CD4-positive, alpha-beta memory T cell (primary cell): ENCODE results near the gene ZBTB16. TPM values are rescaled to one million over a fixed set of nuclear protein-coding genes. Genes with fewer than 3 reads are reported as not detected.
A peak's percentile ranks its signal among the peaks of the same experiment; 100 is the strongest.

Source experiments
- CTCF ChIA-PET: fragments of 350-600 bp; sonication (Branson Sonifier 250); formaldehyde crosslinking; loops from one replicate; lab custom pipeline; 2021; ENCODE audit warnings: inconsistent platforms; ENCODE audit not compliant: partially characterized antibody; lab: Charles Lee
- POLR2A ChIA-PET: fragments of 350-600 bp; sonication (Branson Sonifier 250); formaldehyde crosslinking; loops from one replicate; lab custom pipeline; 2021; ENCODE audit not compliant: partially characterized antibody; lab: Charles Lee
- DNase-seq, 5 donors: peaks; one replicate each; pipeline versions ENCODE4 v3.0.0 to v3.0.0-alpha.2; 2020 to 2022; ENCODE audit warnings: mixed read lengths in 1 of 5
- H3K27ac ChIP-seq: one replicate; pipeline ENCODE4 v1.7.0; 2013; ENCODE audit warnings: low read depth, low read length
- H3K27me3 ChIP-seq: 2 replicates; pipeline ENCODE4 v1.7.0; 2013; ENCODE audit warnings: mild to moderate bottlenecking, low read length, moderate library complexity; ENCODE audit not compliant: insufficient read depth
- H3K36me3 ChIP-seq: 2 replicates; pipeline ENCODE4 v1.7.0; 2013; ENCODE audit warnings: mild to moderate bottlenecking, low read length, moderate library complexity; ENCODE audit not compliant: insufficient read depth
- H3K4me1 ChIP-seq: 2 replicates; pipeline ENCODE4 v1.7.0; 2013; ENCODE audit warnings: mild to moderate bottlenecking, low read length, moderate library complexity; ENCODE audit not compliant: insufficient read depth
- H3K4me3 ChIP-seq, 2 donors: one replicate each; pipeline ENCODE4 v1.7.0; 2013; ENCODE audit warnings: low read length in 2 of 2, mild to moderate bottlenecking in 1 of 2
- H3K9me3 ChIP-seq, 2 donors: one replicate each; pipeline ENCODE4 v1.7.0; 2013; ENCODE audit warnings: low read length in 2 of 2, control low read depth in 1 of 2; ENCODE audit not compliant: control insufficient read depth in 1 of 2
- H3K27ac Mint-ChIP-seq, 7 donors: one replicate each; pipeline ENCODE4 v1.8.0; 2020 to 2021; ENCODE audit warnings: mixed read lengths in 7 of 7, mild to moderate bottlenecking in 6 of 7, inconsistent platforms in 3 of 7, moderate library complexity in 3 of 7
- H3K27me3 Mint-ChIP-seq, 2 donors: one replicate each; pipeline ENCODE4 v1.8.0; 2020 to 2021; ENCODE audit warnings: mixed read lengths in 2 of 2
- H3K36me3 Mint-ChIP-seq, 2 donors: one replicate each; pipeline ENCODE4 v1.8.0; 2020 to 2021; ENCODE audit warnings: mixed read lengths in 2 of 2, inconsistent platforms in 1 of 2, mild to moderate bottlenecking in 1 of 2
- H3K4me1 Mint-ChIP-seq, 4 donors: one replicate each; pipeline ENCODE4 v1.8.0; 2020 to 2021; ENCODE audit warnings: mixed read lengths in 4 of 4, mild to moderate bottlenecking in 1 of 4
- H3K4me3 Mint-ChIP-seq, 8 donors: one replicate each; pipeline ENCODE4 v1.8.0; 2020 to 2021; ENCODE audit warnings: mixed read lengths in 8 of 8, mild to moderate bottlenecking in 7 of 8, moderate library complexity in 6 of 8, inconsistent platforms in 3 of 8
- H3K9me3 Mint-ChIP-seq, 8 donors: one replicate each; pipeline ENCODE4 v1.8.0; 2020 to 2021; ENCODE audit warnings: mixed read lengths in 8 of 8, mild to moderate bottlenecking in 5 of 8, inconsistent platforms in 3 of 8, moderate library complexity in 1 of 8
- intact Hi-C: fragments of 100-400 bp; cut with micrococcal nuclease; formaldehyde crosslinking; loops from one replicate; pipeline ENCODE4 v1.15.1; 2023
- polyA plus RNA-seq, 2 donors: library from polyadenylated mRNA; unstranded; fragments of 300-500 nt; fragmentation: Illumina TruSeq; gene quantifications; one replicate each; pipeline ENCODE4 v1.2.3, GENCODE V29; 2021
- total RNA-seq, 2 experiments: library from RNA; stranded (reverse); gene quantifications; one replicate each; pipeline ENCODE4 v1.2.3, GENCODE V29; 2021

The ZBTB16 gene
- total and polyA plus RNA-seq, 4 experiments from 2014 or later = 5.6 to 28.4 (median 8.6) TPM

GRCh38 chr11:114164546-114164945 is 105.0 kb downstream of the ZBTB16 start:
- peak overlapping the region in 5 of 7 donors; percentile 8 to 81 (median 67) for H3K27ac Mint-ChIP-seq

GRCh38 chr11:114165326-114166230 is 106.1 kb downstream of the ZBTB16 start:
- Mint-ChIP-seq H3K9me3 (no peaks in the 10 kb centered on the region), H3K4me1 (peaks cover 65 to 100% (median 90%) of the 10 kb centered on the region in 4 donors), H3K27ac (peak overlapping the region; percentile 44 to 93 (median 81)), H3K36me3 (no peaks in the 10 kb centered on the region), H3K4me3 (peak overlapping the region in 6 of 8 donors; percentile 2 to 83 (median 34)), H3K27me3 (no peaks in the 10 kb centered on the region)
- ChIA-PET CTCF (interaction anchor here (0.7 to 11.0 kb wide), 7 partner anchors 12 to 95 kb away, joined by 3 to 106 read pairs (median 6); no protein-coding TSS in a partner anchor), POLR2A (interaction anchor here (1.1 to 10.9 kb wide), 6 partner anchors 9 to 105 kb away, joined by 3 to 222 read pairs (median 4); partner anchors contain the start of gene ZBTB16)
- Histone ChIP-seq H3K4me1 (peaks cover 86% of the 10 kb centered on the region), H3K36me3 (no peaks in the 10 kb centered on the region), H3K9me3 (no peaks in the 10 kb centered on the region), H3K27ac (no peak overlapping the region), H3K27me3 (no peaks in the 10 kb centered on the region), H3K4me3 (no peak overlapping the region)
- intact Hi-C loops = loop anchor here (5.0 to 10.0 kb wide), 3 partner anchors 237 to 851 kb away; partner anchors contain the start of genes C11orf71, CLDN25, RBM7 and TTC12
- DNase-seq = no peak

More at GRCh38 chr11:114164546-114164945, 105.0 kb downstream of the ZBTB16 start:
- Mint-ChIP-seq H3K4me1 (peaks cover 72 to 100% (median 92%) of the 10 kb centered on the region in 4 donors), H3K9me3 (no peaks in the 10 kb centered on the region), H3K27me3 (no peaks in the 10 kb centered on the region), H3K4me3 (peak overlapping the region in 2 of 8 donors; percentile 2 to 14), H3K36me3 (peaks cover 0 to 3% of the 10 kb centered on the region in 2 donors)
- no peaks in the 10 kb centered on the region for H3K27me3 ChIP-seq
- ChIA-PET POLR2A (interaction anchor here (1.1 to 10.9 kb wide), 2 partner anchors 18 to 86 kb away, joined by 3 to 222 read pairs; no protein-coding TSS in a partner anchor), CTCF (interaction anchor here (11.0 kb wide), 1 partner anchor 19 kb away, joined by 106 read pairs; no protein-coding TSS in a partner anchor)
- H3K4me3 ChIP-seq = no peak overlapping the region
- DNase-seq = no peak
- intact Hi-C loops = loop anchor here (5.0 to 10.0 kb wide), 3 partner anchors 273 to 850 kb away; partner anchors contain the start of genes CLDN25, REXO2, TTC12 and ZW10
- H3K4me1 ChIP-seq = peaks cover 85% of the 10 kb centered on the region
- H3K9me3 ChIP-seq = no peaks in the 10 kb centered on the region
- H3K36me3 ChIP-seq = no peaks in the 10 kb centered on the region
- H3K27ac ChIP-seq = no peak overlapping the region

GRCh38 chr11:114166362-114166761 is 106.9 kb downstream of the ZBTB16 start:
- H3K27me3 Mint-ChIP-seq = no peaks in the 10 kb centered on the region
- no peaks in the 10 kb centered on the region for H3K36me3 ChIP-seq
- H3K9me3 Mint-ChIP-seq = no peaks in the 10 kb centered on the region
- ChIA-PET CTCF (interaction anchor here (0.9 to 11.0 kb wide), 7 partner anchors 11 to 94 kb away, joined by 3 to 106 read pairs (median 6); no protein-coding TSS in a partner anchor), POLR2A (interaction anchor here (0.9 to 10.9 kb wide), 11 partner anchors 9 to 271 kb away, joined by 3 to 222 read pairs (median 4); partner anchors contain the start of gene ZBTB16)
- no peak for DNase-seq
- peaks cover 86% of the 10 kb centered on the region for H3K4me1 ChIP-seq
- no peaks in the 10 kb centered on the region for H3K36me3 Mint-ChIP-seq
- peaks cover 58 to 100% (median 86%) of the 10 kb centered on the region in 4 donors for H3K4me1 Mint-ChIP-seq
- H3K4me3 ChIP-seq = no peak overlapping the region
- H3K9me3 ChIP-seq = no peaks in the 10 kb centered on the region
- peak overlapping the region in 7 of 8 donors; percentile 21 to 83 (median 68) for H3K4me3 Mint-ChIP-seq
- no peaks in the 10 kb centered on the region for H3K27me3 ChIP-seq
- H3K27ac Mint-ChIP-seq = peak overlapping the region; percentile 15 to 93 (median 83)
- H3K27ac ChIP-seq = no peak overlapping the region
- intact Hi-C loops = loop anchor here (5.0 to 10.0 kb wide), 3 partner anchors 236 to 852 kb away; partner anchors contain the start of genes C11orf71, CLDN25, RBM7 and TTC12

GRCh38 chr11:114166897-114167323 is 107.4 kb downstream of the ZBTB16 start:
- CTCF ChIA-PET = interaction anchor here (0.9 to 11.0 kb wide), 6 partner anchors 10 to 94 kb away, joined by 3 to 106 read pairs (median 8); no protein-coding TSS in a partner anchor
- Histone ChIP-seq H3K4me1 (peaks cover 86% of the 10 kb centered on the region), H3K9me3 (no peaks in the 10 kb centered on the region), H3K36me3 (no peaks in the 10 kb centered on the region), H3K4me3 (no peak overlapping the region), H3K27ac (no peak overlapping the region), H3K27me3 (no peaks in the 10 kb centered on the region)
- H3K36me3 Mint-ChIP-seq = no peaks in the 10 kb centered on the region
- H3K4me3 Mint-ChIP-seq = peak overlapping the region; percentile 21 to 83 (median 66)
- no peaks in the 10 kb centered on the region for H3K27me3 Mint-ChIP-seq
- H3K9me3 Mint-ChIP-seq = no peaks in the 10 kb centered on the region
- POLR2A ChIA-PET = interaction anchor here (0.9 to 10.9 kb wide), 12 partner anchors 8 to 272 kb away, joined by 3 to 222 read pairs (median 4); partner anchors contain the start of gene ZBTB16
- H3K27ac Mint-ChIP-seq = peak overlapping the region; percentile 15 to 92 (median 81)
- intact Hi-C loops = loop anchor here (5.0 to 10.0 kb wide), 3 partner anchors 235 to 852 kb away; partner anchors contain the start of genes C11orf71, CLDN25, RBM7 and TTC12
- H3K4me1 Mint-ChIP-seq = peaks cover 57 to 100% (median 85%) of the 10 kb centered on the region in 4 donors
- DNase-seq = peak; percentile 47 to 68 (median 64)

- CTCF ChIA-PET = interaction anchor here (0.9 to 11.0 kb wide), 6 partner anchors 10 to 93 kb away, joined by 3 to 106 read pairs (median 8); no protein-coding TSS in a partner anchor
- H3K4me1 Mint-ChIP-seq = peaks cover 59 to 100% (median 86%) of the 10 kb centered on the region in 4 donors
- H3K27ac Mint-ChIP-seq = peak overlapping the region in 5 of 7 donors; percentile 70 to 92 (median 83)
- H3K27me3 Mint-ChIP-seq = no peaks in the 10 kb centered on the region
- Histone ChIP-seq H3K36me3 (no peaks in the 10 kb centered on the region), H3K27ac (no peak overlapping the region), H3K9me3 (no peaks in the 10 kb centered on the region), H3K27me3 (no peaks in the 10 kb centered on the region), H3K4me3 (no peak overlapping the region), H3K4me1 (peaks cover 86% of the 10 kb centered on the region)
- H3K4me3 Mint-ChIP-seq = peak overlapping the region; percentile 60 to 83 (median 70)
- intact Hi-C loops = loop anchor here (5.0 to 10.0 kb wide), 3 partner anchors 235 to 853 kb away; partner anchors contain the start of genes C11orf71, CLDN25, RBM7 and TTC12
- DNase-seq = no peak
- POLR2A ChIA-PET = interaction anchor here (0.9 to 10.9 kb wide), 11 partner anchors 12 to 272 kb away, joined by 3 to 222 read pairs (median 4); partner anchors contain the start of gene ZBTB16
- H3K9me3 Mint-ChIP-seq = no peaks in the 10 kb centered on the region
- H3K36me3 Mint-ChIP-seq = no peaks in the 10 kb centered on the region
Measured at GRCh38 chr11:114167355-114167754, 107.8 kb downstream of the ZBTB16 start.

- no peak overlapping the region for H3K4me3 ChIP-seq
- no peak overlapping the region for H3K27ac ChIP-seq
- intact Hi-C loops = loop anchor here (5.0 to 10.0 kb wide), 3 partner anchors 234 to 853 kb away; partner anchors contain the start of genes C11orf71, CLDN25, RBM7 and TTC12
Measured at GRCh38 chr11:114167771-114168448, 108.4 kb downstream of the ZBTB16 start.

More at GRCh38 chr11:114167771-114168448, 108.4 kb downstream of the ZBTB16 start:
- Mint-ChIP-seq H3K36me3 (no peaks in the 10 kb centered on the region), H3K9me3 (no peaks in the 10 kb centered on the region), H3K4me1 (peaks cover 63 to 100% (median 88%) of the 10 kb centered on the region in 4 donors), H3K27ac (peak overlapping the region; percentile 59 to 92 (median 81)), H3K4me3 (peak overlapping the region in 7 of 8 donors; percentile 56 to 83 (median 71)), H3K27me3 (no peaks in the 10 kb centered on the region)
- ChIA-PET CTCF (interaction anchor here (1.2 to 11.0 kb wide), 5 partner anchors 9 to 93 kb away, joined by 3 to 106 read pairs (median 8); no protein-coding TSS in a partner anchor), POLR2A (interaction anchor here (1.0 to 10.9 kb wide), 7 partner anchors 12 to 108 kb away, joined by 4 to 222 read pairs (median 5); partner anchors contain the start of gene ZBTB16)
- Histone ChIP-seq H3K36me3 (no peaks in the 10 kb centered on the region), H3K9me3 (no peaks in the 10 kb centered on the region), H3K4me1 (peaks cover 87% of the 10 kb centered on the region), H3K27me3 (no peaks in the 10 kb centered on the region)
- DNase-seq = no peak
